Sigmoid colon (tissue), 7 donors: Measurements from ENCODE around the gene THOC2. TPM values are rescaled to one million over a fixed set of nuclear protein-coding genes. Genes with fewer than 3 reads are reported as not detected.

ENCODE experiments used
- DNase-seq: peaks from one replicate; pipeline ENCODE4 v3.0.0-alpha.2; 2019
- H3K27ac ChIP-seq, 4 donors: fragments of 200-600 bp; sonication (generic); one replicate each; pipeline ENCODE4 v1.5.1; 2016 to 2019; ENCODE audit warnings: mild to moderate bottlenecking in 1 of 4
- H3K27me3 ChIP-seq, 3 donors: fragments of 200-600 bp; sonication (generic); one replicate each; pipeline ENCODE4 v1.5.1; 2019; ENCODE audit warnings: mild to moderate bottlenecking in 1 of 3
- H3K36me3 ChIP-seq, 4 donors: fragments of 200-600 bp; sonication (generic); one replicate each; pipeline ENCODE4 v1.5.1; 2016 to 2019
- H3K4me1 ChIP-seq, 4 donors: fragments of 200-600 bp; sonication (generic); one replicate each; pipeline ENCODE4 v1.5.1; 2017 to 2019
- H3K4me3 ChIP-seq, 4 donors: fragments of 200-600 bp; sonication (generic); one replicate each; pipeline ENCODE4 v1.5.1; 2017 to 2019; ENCODE audit warnings: mild to moderate bottlenecking in 2 of 4, moderate library complexity in 1 of 4
- H3K9me3 ChIP-seq, 4 donors: fragments of 200-600 bp in 3 of 4; sonication (generic) in 3 of 4; one replicate each; pipeline versions ENCODE4 v1.5.1 to v1.6.1; 2013 to 2019
- EP300 ChIP-seq, 4 donors: sonication (generic); formaldehyde crosslinking; IDR thresholded peaks; one replicate each; pipeline ENCODE4 v1.6.1; 2017; ENCODE audit warnings: antibody characterized with exemption in 4 of 4
- POLR2A ChIP-seq, 2 donors: fragments of 450-650 bp; IDR thresholded peaks; one replicate each; pipeline ENCODE4 v1.6.1; 2016; ENCODE audit warnings: antibody characterized with exemption in 2 of 2, mild to moderate bottlenecking in 2 of 2, moderate library complexity in 2 of 2
- POLR2AphosphoS5 ChIP-seq, 4 donors: sonication (generic); formaldehyde crosslinking; IDR thresholded peaks; one replicate each; pipeline ENCODE4 v1.6.1; 2017; ENCODE audit warnings: antibody characterized with exemption in 4 of 4
- WGBS, 2 donors: extraction: QIAGEN DNeasy Blood & Tissue Kit; methylation state at CpG; one replicate each; pipeline ENCODE4 v1.1.7; 2013; 5-methylcytosine and 5-hydroxymethylcytosine counted together
- intact Hi-C: fragments of 100-400 bp; cut with DNase I; formaldehyde crosslinking; loops from one replicate; pipeline ENCODE4 v1.15.1; 2023
- polyA plus RNA-seq, 3 donors: library from polyadenylated mRNA; stranded (reverse); fragments of 200-250 nt; gene quantifications; one replicate each; pipeline ENCODE4 v1.2.3, GENCODE V29; 2013
- total RNA-seq, 4 donors: library from RNA; depleted of rRNA; stranded (reverse); fragments of >200 nt; gene quantifications; one replicate each; pipeline ENCODE4 v1.1.0, GENCODE V29; 2016
- TF ChIP-seq, protein P1 (sequence below), 4 experiments: fragments of 450-650 bp in 3 of 4; fragments of 200-600 bp in 1 of 4; IDR thresholded peaks; one replicate each; pipeline ENCODE4 v1.5.1; 2016 to 2019; ENCODE audit warnings: antibody characterized with exemption in 4 of 4, mild to moderate bottlenecking in 3 of 4, moderate library complexity in 2 of 4
- donor health status: healthy with polysubstance abuse.
- donor health status: Bipolar disorder and iron deficiency.
- donor health status: healthy.

The THOC2 gene
- total and polyA plus RNA-seq, 7 donors, result 17.4 to 126 (median 85.6) TPM

DNA sequence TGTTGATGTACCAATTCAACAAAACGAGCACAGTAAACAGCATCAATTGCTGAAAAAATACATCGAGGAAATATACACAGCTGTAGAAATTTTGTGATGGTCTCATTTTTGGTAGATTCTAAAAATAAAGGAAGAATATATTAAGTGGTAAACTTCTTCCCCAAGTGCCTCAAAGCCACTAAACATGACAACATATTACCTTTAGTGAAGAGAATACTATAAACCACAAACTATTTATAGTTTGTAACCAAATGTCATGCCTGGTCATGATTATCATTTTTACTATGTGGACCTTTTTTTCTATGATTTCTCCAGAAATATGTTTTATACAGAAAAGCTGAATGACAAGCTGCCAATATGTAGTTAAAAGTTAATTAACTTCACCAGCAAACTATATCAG, 106.9 kb downstream of the THOC2 start:
- H3K4me3 ChIP-seq, result no peak overlapping the region
- H3K4me1 ChIP-seq, result no peaks in the 10 kb centered on the region
- DNase-seq, result no peak
- intact Hi-C loops, result no loop called here
- 80 to 89% methylated on average over 2 of the region's 2 CpGs for WGBS, 2 donors
- H3K9me3 ChIP-seq, result no peaks in the 10 kb centered on the region
- H3K27ac ChIP-seq, result no peak overlapping the region
- TF ChIP-seq, protein P1, sequence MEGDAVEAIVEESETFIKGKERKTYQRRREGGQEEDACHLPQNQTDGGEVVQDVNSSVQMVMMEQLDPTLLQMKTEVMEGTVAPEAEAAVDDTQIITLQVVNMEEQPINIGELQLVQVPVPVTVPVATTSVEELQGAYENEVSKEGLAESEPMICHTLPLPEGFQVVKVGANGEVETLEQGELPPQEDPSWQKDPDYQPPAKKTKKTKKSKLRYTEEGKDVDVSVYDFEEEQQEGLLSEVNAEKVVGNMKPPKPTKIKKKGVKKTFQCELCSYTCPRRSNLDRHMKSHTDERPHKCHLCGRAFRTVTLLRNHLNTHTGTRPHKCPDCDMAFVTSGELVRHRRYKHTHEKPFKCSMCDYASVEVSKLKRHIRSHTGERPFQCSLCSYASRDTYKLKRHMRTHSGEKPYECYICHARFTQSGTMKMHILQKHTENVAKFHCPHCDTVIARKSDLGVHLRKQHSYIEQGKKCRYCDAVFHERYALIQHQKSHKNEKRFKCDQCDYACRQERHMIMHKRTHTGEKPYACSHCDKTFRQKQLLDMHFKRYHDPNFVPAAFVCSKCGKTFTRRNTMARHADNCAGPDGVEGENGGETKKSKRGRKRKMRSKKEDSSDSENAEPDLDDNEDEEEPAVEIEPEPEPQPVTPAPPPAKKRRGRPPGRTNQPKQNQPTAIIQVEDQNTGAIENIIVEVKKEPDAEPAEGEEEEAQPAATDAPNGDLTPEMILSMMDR (IDR thresholded peaks at IDR 0.05), result no peak
- TF ChIP-seq POLR2A (IDR thresholded peaks at IDR 0.05) (no peak), POLR2AphosphoS5 (IDR thresholded peaks at IDR 0.05) (no peak), EP300 (IDR thresholded peaks at IDR 0.05) (no peak)
- H3K27me3 ChIP-seq, result no peaks in the 10 kb centered on the region
- peaks cover 0 to 53% (median 1%) of the 10 kb centered on the region in 4 donors for H3K36me3 ChIP-seq

DNA sequence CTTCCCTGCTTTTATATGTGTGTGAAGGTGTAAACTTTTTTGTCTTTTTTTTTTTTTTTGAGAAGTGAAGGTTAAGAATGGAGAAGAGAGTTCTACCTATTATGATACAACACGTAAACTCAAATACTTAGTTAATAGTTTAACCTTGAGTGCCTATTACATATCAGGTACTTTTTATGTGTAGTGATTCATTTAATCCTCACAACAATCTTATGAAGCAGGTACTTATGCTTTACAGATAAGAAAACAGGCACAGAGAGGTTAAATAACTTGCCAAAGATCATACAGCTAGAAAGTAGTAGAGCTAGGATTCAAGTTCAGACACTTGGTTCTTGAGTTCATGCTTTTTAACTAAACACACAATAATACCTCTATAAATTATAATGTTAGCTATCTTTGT, 107.4 kb downstream of the THOC2 start:
- 88 to 100% methylated on average over 1 of the region's 1 CpG for WGBS, 2 donors
- H3K4me1 ChIP-seq, result no peaks in the 10 kb centered on the region
- DNase-seq, result no peak
- H3K9me3 ChIP-seq, result no peaks in the 10 kb centered on the region
- peaks cover 0 to 54% (median 2%) of the 10 kb centered on the region in 4 donors for H3K36me3 ChIP-seq
- TF ChIP-seq POLR2AphosphoS5 (IDR thresholded peaks at IDR 0.05) (no peak), EP300 (IDR thresholded peaks at IDR 0.05) (no peak), POLR2A (IDR thresholded peaks at IDR 0.05) (no peak)
- TF ChIP-seq, protein P1 (IDR thresholded peaks at IDR 0.05), result no peak
- no peak overlapping the region for H3K4me3 ChIP-seq
- intact Hi-C loops, result no loop called here
- H3K27ac ChIP-seq, result no peak overlapping the region
- H3K27me3 ChIP-seq, result no peaks in the 10 kb centered on the region

DNA sequence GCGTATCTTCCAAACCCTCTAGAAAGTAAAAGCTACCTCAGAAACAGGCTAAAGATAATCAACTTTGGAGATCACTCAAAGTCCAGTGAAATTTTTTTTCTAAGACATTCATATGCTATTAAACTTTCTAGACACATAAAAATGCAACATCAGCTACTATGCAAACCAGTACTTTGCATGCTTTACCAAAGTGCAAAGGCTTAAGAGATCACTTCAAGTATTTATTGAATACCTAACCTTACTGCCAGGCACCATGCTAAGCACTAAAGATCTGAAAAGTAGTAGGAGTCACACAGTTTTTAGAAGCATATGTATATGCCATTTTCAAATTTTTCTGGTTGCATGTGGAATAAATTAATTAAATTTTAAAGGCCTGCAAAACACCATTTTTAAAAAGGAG, 115.8 kb downstream of the THOC2 start:
- no peak overlapping the region for H3K4me3 ChIP-seq
- DNase-seq, result no peak
- H3K27ac ChIP-seq, result no peak overlapping the region
- intact Hi-C loops, result loop anchor here (10.0 kb wide), 1 partner anchor 132 kb away; no protein-coding TSS in a partner anchor
- H3K9me3 ChIP-seq, result no peaks in the 10 kb centered on the region
- TF ChIP-seq POLR2AphosphoS5 (IDR thresholded peaks at IDR 0.05) (no peak), EP300 (IDR thresholded peaks at IDR 0.05) (no peak), POLR2A (IDR thresholded peaks at IDR 0.05) (no peak)
- TF ChIP-seq, protein P1 (IDR thresholded peaks at IDR 0.05), result no peak
- 96 to 100% methylated on average over 1 of the region's 1 CpG for WGBS, 2 donors
- H3K36me3 ChIP-seq, result peaks cover 0 to 39% (median 2%) of the 10 kb centered on the region in 4 donors
- H3K4me1 ChIP-seq, result no peaks in the 10 kb centered on the region
- H3K27me3 ChIP-seq, result no peaks in the 10 kb centered on the region

DNA sequence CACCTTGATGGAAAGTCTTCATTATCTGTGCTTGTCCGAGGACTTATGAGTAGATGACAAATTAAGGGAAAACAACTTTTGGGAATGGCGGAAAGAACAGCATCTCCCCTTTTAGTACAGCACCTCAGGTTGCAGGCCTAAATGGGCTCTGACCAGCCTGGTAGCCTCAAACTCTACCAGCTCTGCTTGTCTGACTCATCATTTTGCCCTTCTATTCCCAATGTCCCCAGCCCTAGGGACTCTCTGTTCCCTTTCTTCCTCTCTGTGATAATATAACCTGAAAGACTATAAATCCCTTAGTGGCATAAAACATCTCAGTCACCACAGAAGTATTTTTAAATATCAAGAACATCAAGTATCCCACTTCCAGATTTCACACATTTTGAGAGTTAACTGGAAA, 121.9 kb downstream of the THOC2 start:
- Histone ChIP-seq H3K9me3 (no peaks in the 10 kb centered on the region), H3K36me3 (peaks cover 0 to 14% (median 0%) of the 10 kb centered on the region in 4 donors), H3K27ac (no peak overlapping the region), H3K4me1 (no peaks in the 10 kb centered on the region), H3K27me3 (no peaks in the 10 kb centered on the region), H3K4me3 (no peak overlapping the region)
- TF ChIP-seq POLR2AphosphoS5 (IDR thresholded peaks at IDR 0.05) (no peak), POLR2A (IDR thresholded peaks at IDR 0.05) (no peak), EP300 (IDR thresholded peaks at IDR 0.05) (no peak)
- TF ChIP-seq, protein P1 (IDR thresholded peaks at IDR 0.05), result no peak
- no peak for DNase-seq
- 97 to 100% methylated on average over 2 of the region's 2 CpGs for WGBS, 2 donors
- intact Hi-C loops, result loop anchor here (10.0 kb wide), 1 partner anchor 126 kb away; no protein-coding TSS in a partner anchor

DNA sequence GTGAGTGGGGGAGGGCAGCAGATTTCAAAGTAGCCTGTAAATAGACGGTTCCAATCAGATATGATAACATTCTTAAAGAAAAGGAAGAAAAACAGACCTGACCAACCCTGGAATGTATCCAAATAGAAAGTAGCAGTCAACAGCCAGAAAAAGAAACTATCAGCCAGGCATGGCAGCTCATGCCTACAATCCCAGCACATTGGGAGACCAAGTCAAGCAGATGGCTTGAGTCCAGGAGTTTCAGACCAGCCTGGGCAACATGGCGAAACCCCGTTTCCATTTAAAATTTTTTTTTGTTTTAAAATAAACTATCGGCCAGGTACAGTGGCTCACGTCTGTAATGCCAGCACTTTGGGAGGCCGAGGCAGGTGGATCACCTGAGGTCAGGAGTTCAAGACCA, 125.0 kb downstream of the THOC2 start:
- no peak for DNase-seq
- no peaks in the 10 kb centered on the region for H3K27me3 ChIP-seq
- H3K27ac ChIP-seq, result no peak overlapping the region
- H3K36me3 ChIP-seq, result peaks cover 0 to 16% (median 0%) of the 10 kb centered on the region in 4 donors
- H3K9me3 ChIP-seq, result no peaks in the 10 kb centered on the region
- TF ChIP-seq, protein P1 (IDR thresholded peaks at IDR 0.05), result no peak
- TF ChIP-seq EP300 (IDR thresholded peaks at IDR 0.05) (no peak), POLR2AphosphoS5 (IDR thresholded peaks at IDR 0.05) (no peak), POLR2A (IDR thresholded peaks at IDR 0.05) (no peak)
- H3K4me3 ChIP-seq, result no peak overlapping the region
- intact Hi-C loops, result no loop called here
- no peaks in the 10 kb centered on the region for H3K4me1 ChIP-seq
- 95% methylated on average over 6 of the region's 6 CpGs for WGBS, 2 donors
